Right atrium auricular region (tissue), 2 donors: ENCODE measurements around the gene GRIP1. TPM values are rescaled to one million over a fixed set of nuclear protein-coding genes. Genes with fewer than 3 reads are reported as not detected.

ENCODE experiments used
- DNase-seq: peaks from one replicate; pipeline ENCODE4 v3.0.0-alpha.2; 2019; ENCODE audit warnings: low spot score
- H3K27ac ChIP-seq, 2 donors: fragments of 200-600 bp; sonication (generic); 1 replicate in 1 of 2; 2 replicates in 1 of 2; pipeline ENCODE4 v1.5.1; 2016 to 2019
- H3K27me3 ChIP-seq, 2 donors: fragments of 200-600 bp; sonication (generic); one replicate each; pipeline versions ENCODE4 v1.5.1 to v1.6.0; 2017 to 2019
- H3K36me3 ChIP-seq: fragments of 200-600 bp; sonication (generic); one replicate; pipeline ENCODE4 v1.5.1; 2016
- H3K4me1 ChIP-seq, 2 donors: fragments of 200-600 bp; sonication (generic); one replicate each; pipeline versions ENCODE4 v1.5.1 to v1.6.0; 2017 to 2019
- H3K4me3 ChIP-seq, 2 donors: fragments of 200-600 bp; sonication (generic); 1 replicate in 1 of 2; 2 replicates in 1 of 2; pipeline ENCODE4 v1.5.1; 2017 to 2019; ENCODE audit warnings: mild to moderate bottlenecking in 1 of 2, moderate library complexity in 1 of 2
- H3K9me3 ChIP-seq, 2 donors: fragments of 200-600 bp; sonication (generic); one replicate each; pipeline ENCODE4 v1.5.1; 2019
- total RNA-seq, 2 donors: library from RNA; depleted of rRNA; stranded (reverse); fragments of >200 nt; gene quantifications; one replicate each; pipeline ENCODE4 v1.1.0, GENCODE V29; 2016
- TF ChIP-seq, protein P1 (sequence below), 2 donors: fragments of 200-600 bp; sonication (generic); IDR thresholded peaks; one replicate each; pipeline ENCODE4 v1.5.1; 2019; ENCODE audit warnings: antibody characterized with exemption in 2 of 2

Gene GRIP1
- total RNA-seq, 2 donors from 2014 or later = 5.3 to 12.6 TPM

DNA sequence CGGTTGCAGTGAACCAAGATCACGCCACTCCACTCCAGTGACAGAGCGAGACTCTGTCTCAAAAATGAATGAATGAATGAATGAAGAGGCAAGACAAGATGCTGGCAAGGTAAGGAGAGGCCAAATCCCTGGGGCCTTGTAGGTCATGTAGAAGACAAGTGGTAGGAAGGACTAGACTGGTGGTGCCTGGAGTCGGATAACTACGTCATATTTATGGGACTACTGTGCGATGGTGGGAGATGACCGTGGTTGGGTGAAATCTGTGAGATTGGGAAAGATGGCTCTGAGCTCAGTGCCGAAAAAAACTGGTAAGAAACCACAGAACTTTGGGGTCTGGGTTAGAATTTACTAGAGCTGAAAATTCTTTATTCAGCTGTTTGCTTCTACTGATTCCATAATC, 326.0 kb downstream of the GRIP1 start:
- no peak overlapping the region for H3K4me3 ChIP-seq
- H3K4me1 ChIP-seq = no peaks in the 10 kb centered on the region
- H3K27ac ChIP-seq = no peak overlapping the region
- DNase-seq = no peak
- no peaks in the 10 kb centered on the region for H3K36me3 ChIP-seq
- H3K9me3 ChIP-seq = no peaks in the 10 kb centered on the region
- H3K27me3 ChIP-seq = no peaks in the 10 kb centered on the region
- TF ChIP-seq, protein P1, sequence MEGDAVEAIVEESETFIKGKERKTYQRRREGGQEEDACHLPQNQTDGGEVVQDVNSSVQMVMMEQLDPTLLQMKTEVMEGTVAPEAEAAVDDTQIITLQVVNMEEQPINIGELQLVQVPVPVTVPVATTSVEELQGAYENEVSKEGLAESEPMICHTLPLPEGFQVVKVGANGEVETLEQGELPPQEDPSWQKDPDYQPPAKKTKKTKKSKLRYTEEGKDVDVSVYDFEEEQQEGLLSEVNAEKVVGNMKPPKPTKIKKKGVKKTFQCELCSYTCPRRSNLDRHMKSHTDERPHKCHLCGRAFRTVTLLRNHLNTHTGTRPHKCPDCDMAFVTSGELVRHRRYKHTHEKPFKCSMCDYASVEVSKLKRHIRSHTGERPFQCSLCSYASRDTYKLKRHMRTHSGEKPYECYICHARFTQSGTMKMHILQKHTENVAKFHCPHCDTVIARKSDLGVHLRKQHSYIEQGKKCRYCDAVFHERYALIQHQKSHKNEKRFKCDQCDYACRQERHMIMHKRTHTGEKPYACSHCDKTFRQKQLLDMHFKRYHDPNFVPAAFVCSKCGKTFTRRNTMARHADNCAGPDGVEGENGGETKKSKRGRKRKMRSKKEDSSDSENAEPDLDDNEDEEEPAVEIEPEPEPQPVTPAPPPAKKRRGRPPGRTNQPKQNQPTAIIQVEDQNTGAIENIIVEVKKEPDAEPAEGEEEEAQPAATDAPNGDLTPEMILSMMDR (IDR thresholded peaks at IDR 0.05) = no peak

DNA sequence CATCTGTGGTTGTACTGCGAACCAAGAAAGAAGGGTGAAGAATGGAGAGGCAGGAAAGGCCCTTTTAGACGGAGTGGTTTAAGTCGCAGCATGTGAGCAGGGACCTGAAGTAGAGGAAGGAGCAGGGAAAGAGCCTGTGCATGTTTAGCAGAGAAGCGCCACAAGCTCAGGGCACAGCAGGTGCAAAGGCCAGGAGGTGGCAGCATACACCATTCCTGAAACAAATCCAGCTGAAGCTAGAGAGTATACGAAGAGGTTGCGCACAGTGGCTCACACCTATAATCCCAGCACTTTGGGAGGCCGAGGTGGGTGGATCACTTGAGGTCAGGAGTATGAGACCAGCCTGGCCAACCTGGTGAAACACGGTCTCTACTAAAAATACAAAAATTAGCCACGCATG, 326.7 kb downstream of the GRIP1 start:
- TF ChIP-seq, protein P1 (IDR thresholded peaks at IDR 0.05) = no peak
- H3K27me3 ChIP-seq = no peaks in the 10 kb centered on the region
- H3K9me3 ChIP-seq = no peaks in the 10 kb centered on the region
- H3K27ac ChIP-seq = no peak overlapping the region
- DNase-seq = no peak
- H3K4me1 ChIP-seq = no peaks in the 10 kb centered on the region
- H3K36me3 ChIP-seq = no peaks in the 10 kb centered on the region
- H3K4me3 ChIP-seq = no peak overlapping the region

DNA sequence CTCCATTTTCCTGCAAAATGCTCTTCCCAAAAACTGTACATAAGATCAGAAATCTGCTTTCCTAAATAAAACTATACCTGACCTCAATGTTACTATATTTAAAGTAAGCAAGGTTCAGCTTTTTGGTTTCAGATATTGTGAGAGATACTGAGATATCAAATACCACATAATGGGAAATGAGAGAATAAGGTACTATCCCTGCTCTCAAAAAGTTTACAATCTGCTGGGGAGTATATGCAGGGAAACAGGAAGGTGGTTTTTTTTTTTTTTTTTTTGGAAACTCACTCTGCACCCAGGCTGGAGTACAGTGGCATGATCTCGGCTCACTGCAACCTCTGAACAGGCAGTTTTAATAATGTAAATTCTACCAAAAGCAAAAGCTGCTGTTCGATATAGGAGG, 327.6 kb downstream of the GRIP1 start:
- Histone ChIP-seq H3K27ac (no peak overlapping the region), H3K4me1 (no peaks in the 10 kb centered on the region), H3K36me3 (no peaks in the 10 kb centered on the region), H3K27me3 (no peaks in the 10 kb centered on the region), H3K9me3 (no peaks in the 10 kb centered on the region), H3K4me3 (no peak overlapping the region)
- TF ChIP-seq, protein P1 (IDR thresholded peaks at IDR 0.05) = no peak
- no peak for DNase-seq

DNA sequence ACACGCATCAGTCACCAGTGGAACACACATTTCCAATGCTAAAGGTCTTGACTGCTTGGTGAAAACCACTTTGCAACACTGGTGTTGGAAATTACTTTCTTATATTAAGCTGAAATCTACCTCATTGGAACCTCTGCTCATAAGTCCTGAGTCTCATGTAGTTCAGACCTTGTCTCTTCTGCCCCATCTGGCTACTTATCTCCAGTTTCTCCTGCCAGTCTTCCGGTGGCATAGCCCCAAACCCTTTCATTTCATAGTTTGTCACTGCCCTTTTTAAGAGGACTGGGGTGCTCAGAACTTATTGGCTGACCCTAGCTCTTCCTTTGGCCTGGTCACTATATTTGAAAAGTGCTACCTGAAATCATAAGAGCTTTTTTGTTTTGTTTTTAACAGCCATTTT, 332.9 kb downstream of the GRIP1 start:
- no peak for DNase-seq
- peaks cover 4 to 20% of the 10 kb centered on the region in 2 donors for H3K9me3 ChIP-seq

DNA sequence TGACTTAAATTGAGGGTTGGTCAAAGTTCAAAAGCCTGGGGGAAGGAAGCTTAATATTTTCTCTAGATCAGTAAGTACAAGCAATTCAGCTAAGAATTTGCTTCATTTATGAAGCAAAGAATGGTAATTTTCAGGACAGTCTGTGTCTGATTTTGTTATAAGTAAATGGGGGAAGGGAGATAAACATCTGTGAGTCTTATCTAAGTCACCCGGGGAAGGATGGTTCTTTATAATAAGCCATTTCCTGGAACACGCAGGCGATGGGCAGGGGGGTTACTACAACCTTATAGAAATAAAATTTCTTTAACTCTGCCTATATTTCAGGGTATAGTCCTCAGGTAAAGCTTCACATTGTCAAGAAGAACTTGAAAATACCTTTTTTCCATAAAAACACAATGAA, 333.7 kb downstream of the GRIP1 start:
- Histone ChIP-seq H3K4me1 (no peaks in the 10 kb centered on the region), H3K27ac (no peak overlapping the region), H3K4me3 (no peak overlapping the region), H3K36me3 (peaks cover 5% of the 10 kb centered on the region), H3K27me3 (no peaks in the 10 kb centered on the region), H3K9me3 (peaks cover 4 to 23% of the 10 kb centered on the region in 2 donors)
- TF ChIP-seq, protein P1 (IDR thresholded peaks at IDR 0.05) = no peak
- no peak for DNase-seq

More for the DNA sequence above, 332.9 kb downstream of the GRIP1 start:
- Histone ChIP-seq H3K27me3 (no peaks in the 10 kb centered on the region), H3K4me1 (no peaks in the 10 kb centered on the region), H3K4me3 (no peak overlapping the region), H3K36me3 (peaks cover 3% of the 10 kb centered on the region), H3K27ac (no peak overlapping the region)
- TF ChIP-seq, protein P1 (IDR thresholded peaks at IDR 0.05) = no peak

DNA sequence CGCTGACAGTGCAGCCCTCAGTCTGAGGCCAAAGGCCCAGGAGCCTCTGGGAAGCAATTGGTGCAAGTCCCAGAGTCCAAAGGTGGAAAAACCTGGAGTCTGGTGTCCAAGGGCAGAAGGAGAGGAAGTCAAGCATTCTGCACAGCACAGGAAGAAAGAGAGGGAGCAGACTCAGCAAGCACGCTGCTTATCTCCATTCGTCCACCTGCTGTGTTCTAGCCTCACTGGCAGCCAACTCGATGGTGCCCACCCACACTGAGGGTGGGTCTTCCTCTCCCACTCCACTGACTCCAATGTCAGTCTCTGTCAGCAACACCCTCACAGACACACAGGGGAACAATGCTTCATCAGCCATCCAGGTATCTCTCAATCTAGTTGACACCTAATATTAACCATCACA, 337.8 kb downstream of the GRIP1 start:
- Histone ChIP-seq H3K27me3 (no peaks in the 10 kb centered on the region), H3K4me1 (no peaks in the 10 kb centered on the region), H3K9me3 (peaks cover 4 to 23% of the 10 kb centered on the region in 2 donors), H3K27ac (no peak overlapping the region), H3K36me3 (peaks cover 5% of the 10 kb centered on the region), H3K4me3 (no peak overlapping the region)
- TF ChIP-seq, protein P1 (IDR thresholded peaks at IDR 0.05) = no peak
- no peak for DNase-seq
